Neutrophil (primary cell): ENCODE data around the gene TNFRSF12A.
A peak's percentile ranks its signal among the peaks of the same experiment; 100 is the strongest.

ENCODE experiments used
- H3K27ac ChIP-seq: fragments of 200-600 bp; sonication (generic); 2 replicates; pipeline ENCODE4 v1.5.1; 2016; ENCODE audit warnings: mild to moderate bottlenecking, moderate library complexity
- H3K27me3 ChIP-seq: fragments of 200-600 bp; sonication (generic); 2 replicates; pipeline ENCODE4 v1.6.0; 2016; ENCODE audit warnings: mild to moderate bottlenecking
- H3K36me3 ChIP-seq: fragments of 200-600 bp; sonication (generic); 2 replicates; pipeline ENCODE4 v1.5.1; 2017
- H3K4me1 ChIP-seq, 2 experiments: fragments of 200-600 bp in 1 of 2; sonication (generic) in 1 of 2; 1 replicate in 1 of 2; 2 replicates in 1 of 2; pipeline versions ENCODE4 v1.5.1 to v1.6.1; 2013 to 2016; ENCODE audit warnings: low read depth in 1 of 2, low read length in 1 of 2, mild to moderate bottlenecking in 1 of 2, moderate library complexity in 1 of 2; ENCODE audit not compliant: control insufficient read depth in 1 of 2, insufficient read depth in 1 of 2
- H3K4me3 ChIP-seq, 2 experiments: fragments of 200-600 bp in 1 of 2; sonication (generic) in 1 of 2; 1 replicate in 1 of 2; 2 replicates in 1 of 2; pipeline ENCODE4 v1.5.1; 2013 to 2016; ENCODE audit warnings: low read depth in 1 of 2, low read length in 1 of 2, mild to moderate bottlenecking in 1 of 2, moderate library complexity in 1 of 2
- H3K9me3 ChIP-seq: fragments of 200-600 bp; sonication (generic); 2 replicates; pipeline ENCODE4 v1.5.1; 2016
- CTCF ChIP-seq: fragments of 200-600 bp; sonication (generic); IDR thresholded peaks from 2 replicates; pipeline ENCODE4 v1.5.1; 2016; ENCODE audit warnings: antibody characterized with exemption

Gene TNFRSF12A

GRCh38 chr16:2982402-2982801 is 37.8 kb upstream of the TNFRSF12A start:
- no peaks in the 10 kb centered on the region for H3K27me3 ChIP-seq
- H3K27ac ChIP-seq, result no peak overlapping the region
- H3K4me3 ChIP-seq, result no peak overlapping the region
- TF ChIP-seq CTCF, result no peak
- peaks cover 26 to 27% of the 10 kb centered on the region in 2 experiments for H3K4me1 ChIP-seq
- no peaks in the 10 kb centered on the region for H3K9me3 ChIP-seq
- H3K36me3 ChIP-seq, result no peaks in the 10 kb centered on the region

DNA sequence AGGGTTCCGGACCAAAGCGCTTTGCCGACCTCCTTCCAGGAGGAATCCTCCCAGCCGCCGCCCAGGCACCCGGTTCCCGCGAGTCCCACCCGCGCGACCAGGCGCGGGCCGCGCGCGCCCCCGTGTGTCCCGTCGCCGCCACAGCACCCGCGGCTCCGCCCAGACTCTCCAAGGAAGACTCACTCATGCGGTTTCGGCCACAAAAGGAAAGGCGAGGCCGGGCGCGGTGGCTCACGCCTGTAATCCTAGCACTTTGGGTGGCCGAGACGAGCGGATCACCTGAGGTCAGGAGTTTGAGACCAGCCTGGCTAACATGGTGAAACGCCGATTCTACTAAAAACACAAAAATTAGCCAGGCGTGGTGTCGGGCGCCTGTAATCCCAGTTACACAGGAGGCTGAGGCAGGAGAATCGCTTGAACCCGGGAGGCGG is 36.4 kb upstream of the TNFRSF12A start:
- Histone ChIP-seq H3K27ac (no peak overlapping the region), H3K4me3 (peak overlapping the region; percentile 15 to 45), H3K27me3 (no peaks in the 10 kb centered on the region), H3K36me3 (no peaks in the 10 kb centered on the region), H3K9me3 (no peaks in the 10 kb centered on the region), H3K4me1 (peaks cover 26 to 27% of the 10 kb centered on the region in 2 experiments)
- TF ChIP-seq CTCF, result peak; percentile 99

GRCh38 chr16:2985462-2985861 is 34.7 kb upstream of the TNFRSF12A start:
- TF ChIP-seq CTCF, result no peak
- no peaks in the 10 kb centered on the region for H3K9me3 ChIP-seq
- no peak overlapping the region for H3K27ac ChIP-seq
- no peaks in the 10 kb centered on the region for H3K36me3 ChIP-seq
- peaks cover 15 to 16% of the 10 kb centered on the region in 2 experiments for H3K4me1 ChIP-seq
- no peak overlapping the region for H3K4me3 ChIP-seq
- H3K27me3 ChIP-seq, result peaks cover 13% of the 10 kb centered on the region

- Histone ChIP-seq H3K36me3 (no peaks in the 10 kb centered on the region), H3K4me1 (peaks cover 11% of the 10 kb centered on the region in 2 experiments), H3K27me3 (peaks cover 13% of the 10 kb centered on the region), H3K9me3 (no peaks in the 10 kb centered on the region), H3K4me3 (no peak overlapping the region), H3K27ac (no peak overlapping the region)
- TF ChIP-seq CTCF, result no peak
Measured at GRCh38 chr16:2985893-2986355, 34.2 kb upstream of the TNFRSF12A start.

DNA sequence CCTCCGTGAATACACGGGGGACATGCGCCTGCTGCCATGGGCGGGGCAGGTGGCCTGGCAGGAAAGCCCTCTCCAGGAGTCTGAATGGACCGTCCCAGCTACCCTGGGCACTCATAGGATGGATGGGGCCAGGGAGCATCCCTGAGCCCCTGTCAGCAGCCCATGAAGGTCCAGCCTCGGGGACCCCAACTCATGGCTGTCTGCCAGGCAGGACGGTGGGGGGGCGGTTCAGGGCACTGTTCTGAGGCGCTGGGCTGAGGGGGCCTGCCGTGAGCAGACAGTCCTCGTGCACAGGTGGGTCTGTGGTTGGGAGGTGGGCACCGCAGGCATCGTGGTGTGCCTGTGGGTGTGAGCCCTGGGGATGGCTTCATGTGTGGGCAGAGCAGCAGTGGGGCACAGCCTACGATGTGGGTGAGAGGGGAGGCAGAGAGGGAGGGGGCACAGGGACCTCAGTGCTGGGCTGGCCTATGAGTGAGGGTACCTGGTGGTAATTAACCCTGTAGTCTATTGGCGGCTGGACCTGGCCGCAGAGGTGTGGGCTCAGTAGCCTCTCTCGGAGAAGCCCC is 33.5 kb upstream of the TNFRSF12A start:
- no peak for TF ChIP-seq CTCF
- H3K4me1 ChIP-seq, result peaks cover 8% of the 10 kb centered on the region in 2 experiments

More for the DNA sequence above, 33.5 kb upstream of the TNFRSF12A start:
- Histone ChIP-seq H3K36me3 (no peaks in the 10 kb centered on the region), H3K4me3 (no peak overlapping the region), H3K9me3 (no peaks in the 10 kb centered on the region), H3K27me3 (peaks cover 13% of the 10 kb centered on the region), H3K27ac (no peak overlapping the region)
